Naive thymus-derived CD8-positive, alpha-beta T cell (primary cell): ENCODE results near the gene LNPK. TPM values are rescaled to one million over a fixed set of nuclear protein-coding genes. Genes with fewer than 3 reads are reported as not detected.
"Not testable (repeated sequence)": the region's sequence is repeated elsewhere in the genome, so short reads cannot be mapped to it uniquely, and the experiment has no call there.

ENCODE experiments used
- ATAC-seq, 2 donors: fragments of 150-1000 bp; cut with Tn5 transposase in 1 of 2; sonication (Bioruptor Pico), chemical (Tn5 transposase) in 1 of 2; 1 replicate in 1 of 2; 2 replicates in 1 of 2; pipeline ENCODE4 v1.10.0; 2021; ENCODE audit warnings: mild to moderate bottlenecking in 2 of 2, moderate library complexity in 2 of 2
- POLR2A ChIA-PET: fragments of 350-600 bp; sonication (Branson Sonifier 250); formaldehyde crosslinking; loops from one replicate; lab custom pipeline; 2021; ENCODE audit warnings: antibody characterized with exemption; lab: Charles Lee
- DNase-seq, 10 donors: peaks; one replicate each; pipeline versions ENCODE4 v3.0.0 to v3.0.0-alpha.2; 2020 to 2022
- H3K27ac Mint-ChIP-seq, 10 donors: one replicate each; pipeline ENCODE4 v1.8.0; 2020 to 2022; ENCODE audit warnings: mild to moderate bottlenecking in 10 of 10, mixed read lengths in 10 of 10, moderate library complexity in 4 of 10, inconsistent platforms in 1 of 10
- H3K27me3 Mint-ChIP-seq, 5 donors: one replicate each; pipeline ENCODE4 v1.8.0; 2021 to 2022; ENCODE audit warnings: mixed read lengths in 5 of 5
- H3K36me3 Mint-ChIP-seq, 3 donors: one replicate each; pipeline ENCODE4 v1.8.0; 2020 to 2022; ENCODE audit warnings: mixed read lengths in 3 of 3, mild to moderate bottlenecking in 2 of 3, inconsistent platforms in 1 of 3
- H3K4me1 Mint-ChIP-seq, 4 donors: one replicate each; pipeline ENCODE4 v1.8.0; 2021 to 2022; ENCODE audit warnings: mixed read lengths in 4 of 4
- H3K4me3 Mint-ChIP-seq, 10 donors: one replicate each; pipeline ENCODE4 v1.8.0; 2020 to 2022; ENCODE audit warnings: mild to moderate bottlenecking in 10 of 10, mixed read lengths in 10 of 10, moderate library complexity in 6 of 10, inconsistent platforms in 1 of 10
- H3K9me3 Mint-ChIP-seq, 9 donors: one replicate each; pipeline ENCODE4 v1.8.0; 2020 to 2022; ENCODE audit warnings: mixed read lengths in 9 of 9, mild to moderate bottlenecking in 3 of 9, inconsistent platforms in 1 of 9, moderate library complexity in 1 of 9
- polyA plus RNA-seq, 3 donors: library from polyadenylated mRNA; unstranded; fragments of 300-500 nt; fragmentation: Illumina TruSeq; gene quantifications; one replicate each; pipeline ENCODE4 v1.2.3, GENCODE V29; 2021
- total RNA-seq, 8 experiments: library from RNA in 2 of 8; stranded (reverse) in 2 of 8; gene quantifications; one replicate each; pipeline ENCODE4 v1.2.3 and lab custom pipeline; 2021 to 2026

Gene LNPK
- total and polyA plus RNA-seq, 5 experiments from 2014 or later, result 12.1 to 29.3 (median 19.5) TPM

- Mint-ChIP-seq H3K4me1 (peaks cover 0 to 3% (median 0%) of the 10 kb centered on the region in 4 donors), H3K27ac (no peak overlapping the region), H3K4me3 (no peak overlapping the region), H3K36me3 (peaks cover 10 to 62% (median 28%) of the 10 kb centered on the region in 3 donors), H3K27me3 (no peaks in the 10 kb centered on the region), H3K9me3 (no peaks in the 10 kb centered on the region)
- no peak for ATAC-seq
- POLR2A ChIA-PET, result no interaction called here
- DNase-seq, result no peak
Measured at GRCh38 chr2:175929850-175930249, 72.2 kb downstream of the LNPK start.

GRCh38 chr2:175926272-175926671 is 75.8 kb downstream of the LNPK start:
- Mint-ChIP-seq H3K4me3 (no peak overlapping the region), H3K9me3 (no peaks in the 10 kb centered on the region), H3K27ac (no peak overlapping the region), H3K4me1 (peaks cover 0 to 3% (median 0%) of the 10 kb centered on the region in 4 donors), H3K27me3 (no peaks in the 10 kb centered on the region), H3K36me3 (peaks cover 10 to 35% (median 25%) of the 10 kb centered on the region in 3 donors)
- POLR2A ChIA-PET, result no interaction called here
- DNase-seq, result no peak
- ATAC-seq, result no peak

GRCh38 chr2:175922160-175922559 is 79.9 kb downstream of the LNPK start:
- peaks cover 0 to under 1% (median 0%) of the 10 kb centered on the region in 4 donors for H3K4me1 Mint-ChIP-seq

GRCh38 chr2:175918935-175919334 is 83.1 kb downstream of the LNPK start:
- ATAC-seq (no peak), DNase-seq (no peak)
- H3K27me3 Mint-ChIP-seq, result peaks cover 0 to 7% (median 2%) of the 10 kb centered on the region in 5 donors
- POLR2A ChIA-PET, result no interaction called here
- no peak overlapping the region for H3K27ac Mint-ChIP-seq
- no peak overlapping the region for H3K4me3 Mint-ChIP-seq
- H3K36me3 Mint-ChIP-seq, result no peaks in the 10 kb centered on the region
- H3K4me1 Mint-ChIP-seq, result no peaks in the 10 kb centered on the region
- peaks cover 0 to 2% (median 0%) of the 10 kb centered on the region in 9 donors for H3K9me3 Mint-ChIP-seq

More at GRCh38 chr2:175922160-175922559, 79.9 kb downstream of the LNPK start:
- POLR2A ChIA-PET, result no interaction called here
- peaks cover 8 to 10% (median 8%) of the 10 kb centered on the region in 3 donors for H3K36me3 Mint-ChIP-seq
- DNase-seq, result no peak
- ATAC-seq, result no peak
- H3K27me3 Mint-ChIP-seq, result no peaks in the 10 kb centered on the region
- no peak overlapping the region for H3K4me3 Mint-ChIP-seq
- H3K27ac Mint-ChIP-seq, result no peak overlapping the region
- H3K9me3 Mint-ChIP-seq, result no peaks in the 10 kb centered on the region

- no peak overlapping the region for H3K4me3 Mint-ChIP-seq
- POLR2A ChIA-PET, result no interaction called here
- peaks cover 18 to 29% (median 22%) of the 10 kb centered on the region in 5 donors for H3K27me3 Mint-ChIP-seq
Measured at GRCh38 chr2:175914846-175915245, 87.2 kb downstream of the LNPK start.

GRCh38 chr2:175913849-175914743 is 88.0 kb downstream of the LNPK start:
- DNase-seq, H3K4me1 Mint-ChIP-seq, ATAC-seq, H3K27ac Mint-ChIP-seq, H3K36me3 Mint-ChIP-seq, H3K4me3 Mint-ChIP-seq: not testable (repeated sequence)
- peaks cover 0 to 11% (median 4%) of the 10 kb centered on the region in 9 donors for H3K9me3 Mint-ChIP-seq
- POLR2A ChIA-PET, result interaction anchor here (0.6 kb wide), 1 partner anchor 1232 kb away, joined by 3 read pairs; no protein-coding TSS in a partner anchor
- H3K27me3 Mint-ChIP-seq, result peaks cover 21 to 36% (median 24%) of the 10 kb centered on the region in 5 donors

More at GRCh38 chr2:175914846-175915245, 87.2 kb downstream of the LNPK start:
- ATAC-seq (no peak), DNase-seq (no peak)
- Mint-ChIP-seq H3K4me1 (no peaks in the 10 kb centered on the region), H3K9me3 (peaks cover 0 to 11% (median 4%) of the 10 kb centered on the region in 9 donors), H3K36me3 (peaks cover 0 to 10% (median 3%) of the 10 kb centered on the region in 3 donors), H3K27ac (no peak overlapping the region)

GRCh38 chr2:175913267-175913666 is 88.8 kb downstream of the LNPK start:
- H3K4me3 Mint-ChIP-seq, POLR2A ChIA-PET, DNase-seq, H3K4me1 Mint-ChIP-seq, ATAC-seq, H3K27ac Mint-ChIP-seq, H3K36me3 Mint-ChIP-seq: not testable (repeated sequence)
- Mint-ChIP-seq H3K27me3 (peaks cover 24 to 43% (median 26%) of the 10 kb centered on the region in 5 donors), H3K9me3 (peaks cover 0 to 11% (median 4%) of the 10 kb centered on the region in 9 donors)

GRCh38 chr2:175904035-175904434 is 98.0 kb downstream of the LNPK start:
- POLR2A ChIA-PET, result no interaction called here
- Mint-ChIP-seq H3K27me3 (peaks cover 15 to 54% (median 24%) of the 10 kb centered on the region in 5 donors), H3K4me1 (no peaks in the 10 kb centered on the region), H3K4me3 (no peak overlapping the region), H3K27ac (no peak overlapping the region), H3K9me3 (peaks cover 0 to 3% (median 0%) of the 10 kb centered on the region in 9 donors), H3K36me3 (no peaks in the 10 kb centered on the region)
- DNase-seq, result no peak
- no peak for ATAC-seq

- ATAC-seq (no peak), DNase-seq (no peak)
- no peak overlapping the region for H3K4me3 Mint-ChIP-seq
- no peaks in the 10 kb centered on the region for H3K36me3 Mint-ChIP-seq
- POLR2A ChIA-PET, result no interaction called here
- H3K9me3 Mint-ChIP-seq, result peaks cover 0 to 3% (median 0%) of the 10 kb centered on the region in 9 donors
- no peak overlapping the region for H3K27ac Mint-ChIP-seq
- H3K27me3 Mint-ChIP-seq, result peaks cover 15 to 49% (median 22%) of the 10 kb centered on the region in 5 donors
- H3K4me1 Mint-ChIP-seq, result no peaks in the 10 kb centered on the region
Measured at GRCh38 chr2:175903384-175903936, 98.6 kb downstream of the LNPK start.

DNA sequence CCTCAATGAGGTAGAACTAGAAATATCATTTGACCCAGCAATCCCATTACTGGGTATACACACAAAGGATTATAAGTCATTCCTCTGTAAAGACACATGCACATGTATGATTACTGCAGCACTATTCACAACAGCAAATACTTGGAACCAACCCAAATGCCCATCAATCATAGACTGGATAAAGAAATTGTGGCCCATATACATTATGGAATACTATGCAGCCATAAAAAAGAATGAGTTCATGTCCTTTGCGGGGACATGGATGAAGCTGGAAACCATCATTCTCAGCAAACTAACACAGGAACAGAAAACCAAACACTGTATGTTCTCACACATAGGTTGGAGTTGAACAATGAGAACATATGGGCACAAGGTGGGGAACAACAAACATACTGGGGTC is 106.1 kb downstream of the LNPK start:
- DNase-seq, POLR2A ChIA-PET, H3K4me1 Mint-ChIP-seq, H3K4me3 Mint-ChIP-seq, H3K27ac Mint-ChIP-seq, ATAC-seq, H3K36me3 Mint-ChIP-seq: not testable (repeated sequence)
- Mint-ChIP-seq H3K27me3 (peaks cover 13 to 45% (median 18%) of the 10 kb centered on the region in 5 donors), H3K9me3 (peaks cover 0 to 10% (median 4%) of the 10 kb centered on the region in 9 donors)

GRCh38 chr2:175892046-175892445 is 110.0 kb downstream of the LNPK start:
- Mint-ChIP-seq H3K36me3 (no peaks in the 10 kb centered on the region), H3K9me3 (peaks cover 0 to 10% (median 4%) of the 10 kb centered on the region in 9 donors), H3K27ac (no peak overlapping the region), H3K4me1 (no peaks in the 10 kb centered on the region), H3K4me3 (no peak overlapping the region), H3K27me3 (peaks cover 13 to 53% (median 15%) of the 10 kb centered on the region in 5 donors)
- ATAC-seq (no peak), DNase-seq (no peak)
- POLR2A ChIA-PET, result no interaction called here

DNA sequence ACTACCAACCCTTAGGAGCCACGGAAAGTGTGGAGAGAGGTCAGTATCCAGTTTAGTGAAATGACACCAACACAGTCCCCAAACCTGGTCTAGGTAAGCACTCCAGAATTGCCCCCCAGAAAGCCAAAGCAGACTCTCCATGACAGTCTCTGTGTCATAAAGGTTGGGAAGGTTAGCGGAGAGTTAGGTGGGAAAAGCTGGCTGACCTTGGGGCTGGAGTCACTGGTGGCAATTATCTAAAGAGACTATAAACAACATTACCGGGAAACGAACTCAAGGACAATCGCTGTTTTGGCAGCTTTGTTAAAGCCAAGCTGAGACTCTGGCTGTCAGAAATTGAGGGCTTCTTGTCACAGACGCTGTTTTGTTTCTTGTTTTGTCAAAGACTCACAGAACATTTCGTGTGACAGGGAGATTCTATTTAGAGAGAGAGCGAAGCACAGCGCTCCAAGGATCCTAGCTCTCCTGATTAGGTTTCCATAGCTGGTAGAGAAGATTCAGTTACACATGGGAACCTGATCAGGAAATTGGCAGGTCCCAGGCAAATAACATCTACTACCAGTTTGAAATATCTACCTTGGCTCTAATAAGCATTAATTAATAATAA is 111.3 kb downstream of the LNPK start:
- ATAC-seq (no peak), DNase-seq (no peak)
- no peaks in the 10 kb centered on the region for H3K36me3 Mint-ChIP-seq
- peaks cover 13 to 53% (median 17%) of the 10 kb centered on the region in 5 donors for H3K27me3 Mint-ChIP-seq
- peaks cover 0 to 6% (median 0%) of the 10 kb centered on the region in 9 donors for H3K9me3 Mint-ChIP-seq
- no peak overlapping the region for H3K27ac Mint-ChIP-seq
- no peaks in the 10 kb centered on the region for H3K4me1 Mint-ChIP-seq
- H3K4me3 Mint-ChIP-seq, result no peak overlapping the region
- POLR2A ChIA-PET, result no interaction called here
